ENCODE results near the gene OR11H1. TPM values are rescaled to one million over a fixed set of nuclear protein-coding genes. Genes with fewer than 3 reads are reported as not detected.
"Not testable (repeated sequence)": the region's sequence is repeated elsewhere in the genome, so short reads cannot be mapped to it uniquely, and the experiment has no call there.

Gene OR11H1
- polyA plus RNA-seq (ENCODE audit: insufficient read length) = not detected

- DNase-seq (ENCODE audit: low read depth) = not testable (repeated sequence)
Measured at GRCh38 chr22:15527892-15528291, at the start of gene OR11H1. OR11H1 (plus strand) TSS chr22:15528192; CDS start chr22:15528192, 0 bp downstream.

GRCh38 chr22:15509967-15510366 lies 18.0 kb upstream of the OR11H1 start:
- DNase-seq (ENCODE audit: low read depth) = not testable (repeated sequence)

- not testable (repeated sequence) for DNase-seq (ENCODE audit: low read depth)
Measured at GRCh38 chr22:15515896-15516295, 12.1 kb upstream of the OR11H1 start.

- DNase-seq (ENCODE audit: low read depth) = not testable (repeated sequence)
Measured at GRCh38 chr22:15553767-15554166, 25.8 kb downstream of the OR11H1 start.

GRCh38 chr22:15563461-15563860 lies 35.5 kb downstream of the OR11H1 start:
- DNase-seq (ENCODE audit: low read depth) = not testable (repeated sequence)

- DNase-seq (ENCODE audit: low read depth) = not testable (repeated sequence)
Measured at GRCh38 chr22:15565063-15565462, 37.1 kb downstream of the OR11H1 start.

Other genes with a start within 250 kb of the OR11H1 start
- gene POTEH, start 161.8 kb downstream of the OR11H1 start, polyA plus RNA-seq (ENCODE audit: insufficient read length) = not detected